HepG2 (cell line): ENCODE data around the gene GRAMD1A. TPM values are rescaled to one million over a fixed set of nuclear protein-coding genes. Genes with fewer than 3 reads are reported as not detected.

ENCODE experiments used
- ATAC-seq: fragments of 200-7000 bp; cut with Tn5 transposase; 3 replicates; pipeline ENCODE4 v1.9.1; 2020; ENCODE audit warnings: mild to moderate bottlenecking, moderate library complexity
- BruUV-seq: library from RNA; stranded (reverse); fragments of 400-500 nt; replicated peaks from 2 replicates; lab custom pipeline; 2021; lab: Mats Ljungman, UMichigan
- CTCF ChIA-PET: fragments of 300-600 bp; formaldehyde crosslinking; extraction: SDS; loops from one replicate; lab custom pipeline; 2021; ENCODE audit warnings: low total read pairs, inconsistent platforms, low intra/inter-chr PET ratio; lab: Yijun Ruan, JAX
- POLR2A ChIA-PET: fragments of 350-600 bp; sonication (Branson Sonifier 250); formaldehyde crosslinking; loops from one replicate; lab custom pipeline; 2020; ENCODE audit warnings: antibody characterized with exemption, inconsistent platforms; lab: Yijun Ruan, JAX
- DNase-seq: peaks from one replicate; pipeline ENCODE4 v3.0.0-alpha.2; 2015; ENCODE audit warnings: low spot score
- FAIRE-seq: peaks from 3 replicates; lab custom pipeline; 2011; peaks lifted over from hg19 to GRCh38; lab: Jason Lieb, UNC
- H2AFZ ChIP-seq: one replicate; pipeline ENCODE4 v1.6.1; 2011; ENCODE audit warnings: low read length, inconsistent platforms
- H3K27ac ChIP-seq: fragments of 300-600 bp; 3 replicates; pipeline ENCODE4 v1.8.0; 2011; ENCODE audit warnings: mixed run types, mild to moderate bottlenecking, mixed read lengths, low read length, inconsistent platforms; ENCODE audit not compliant: insufficient read depth; ENCODE audit errors: extremely low read length
- H3K27me3 ChIP-seq, 2 experiments: fragments of 200-600 bp in 1 of 2; 2 replicates in 1 of 2; 3 replicates in 1 of 2; pipeline versions ENCODE4 v1.6.0 to v1.8.0; 2011; ENCODE audit warnings: low read length in 2 of 2, mild to moderate bottlenecking in 2 of 2, moderate library complexity in 2 of 2, inconsistent platforms in 1 of 2; ENCODE audit not compliant: insufficient read depth in 2 of 2, control insufficient read depth in 1 of 2
- H3K36me3 ChIP-seq, 2 experiments: fragments of 200-600 bp in 1 of 2; replicated peaks in 1 of 2; 2 replicates in 1 of 2; 3 replicates in 1 of 2; pipeline versions ENCODE4 v1.5.1 to v1.8.0; 2011; ENCODE audit warnings: low read length in 2 of 2, inconsistent platforms in 1 of 2; ENCODE audit not compliant: insufficient read depth in 2 of 2, control insufficient read depth in 1 of 2
- H3K4me1 ChIP-seq: 2 replicates; pipeline ENCODE4 v1.5.1; 2012; ENCODE audit warnings: low read length, inconsistent platforms; ENCODE audit not compliant: insufficient read depth
- H3K4me2 ChIP-seq: 2 replicates; pipeline ENCODE4 v1.6.0; 2011; ENCODE audit warnings: low read depth, low read length, inconsistent platforms
- H3K4me3 ChIP-seq, 3 experiments: fragments of 200-600 bp in 1 of 3; sonication (generic), shearing (Covaris generic) in 1 of 3; replicated peaks in 1 of 3; 2 replicates each; pipeline ENCODE4 v1.5.1; 2011 to 2016; ENCODE audit warnings: low read length in 3 of 3, inconsistent platforms in 2 of 3, low read depth in 2 of 3, mild to moderate bottlenecking in 2 of 3, control low read depth in 1 of 3, mixed read lengths in 1 of 3; ENCODE audit not compliant: insufficient read depth in 1 of 3
- H3K79me2 ChIP-seq: one replicate; pipeline ENCODE4 v1.6.1; 2011; ENCODE audit warnings: low read length, inconsistent platforms; ENCODE audit not compliant: insufficient read depth
- H3K9ac ChIP-seq: 2 replicates; pipeline ENCODE4 v1.6.0; 2011; ENCODE audit warnings: mild to moderate bottlenecking, low read depth, low read length, inconsistent platforms; ENCODE audit not compliant: insufficient read depth
- H3K9me3 ChIP-seq: 2 replicates; pipeline ENCODE4 v1.5.1; 2012; ENCODE audit warnings: mild to moderate bottlenecking, low read length
- H4K20me1 ChIP-seq: 2 replicates; pipeline ENCODE4 v1.6.0; 2011; ENCODE audit warnings: inconsistent platforms, mild to moderate bottlenecking, low read length, moderate library complexity; ENCODE audit not compliant: insufficient read depth
- AGO2 ChIP-seq: fragments of 200-400 bp; formaldehyde crosslinking; optimal IDR thresholded peaks from 2 replicates; pipeline ENCODE3; 2017; ENCODE audit warnings: mild to moderate bottlenecking, low read depth, low read length, moderate library complexity
- DNMT3B ChIP-seq: conservative IDR thresholded peaks from 2 replicates; pipeline ENCODE4 v1.6.1; 2016; ENCODE audit warnings: missing biosample characterization, control low read depth
- DZIP1 ChIP-seq: sonication (generic); formaldehyde crosslinking; IDR thresholded peaks from 2 replicates; pipeline ENCODE4 v1.5.0; 2020; ENCODE audit warnings: mild to moderate bottlenecking, missing genetic modification reagents
- ELF1 ChIP-seq: sonication (generic); formaldehyde crosslinking; IDR thresholded peaks from 2 replicates; pipeline ENCODE4 v1.4.0; 2020; ENCODE audit warnings: missing genetic modification reagents
- ELF4 ChIP-seq: sonication (generic); formaldehyde crosslinking; IDR thresholded peaks from 2 replicates; pipeline ENCODE4 v1.5.0; 2020; ENCODE audit warnings: missing genetic modification reagents, mild to moderate bottlenecking, moderate library complexity, borderline replicate concordance
- NFE2 ChIP-seq: sonication (generic); formaldehyde crosslinking; IDR thresholded peaks from 2 replicates; pipeline ENCODE4 v1.4.0; 2020; ENCODE audit warnings: missing genetic modification reagents
- POLR2AphosphoS5 ChIP-seq: IDR thresholded peaks from 2 replicates; pipeline ENCODE4 v1.6.1; 2012; ENCODE audit warnings: low read depth, low read length
- PTBP1 ChIP-seq: fragments of 200-400 bp; formaldehyde crosslinking; IDR thresholded peaks from 2 replicates; pipeline ENCODE4 v1.6.1; 2018; ENCODE audit warnings: low read length, low read depth; ENCODE audit not compliant: poor library complexity, severe bottlenecking
- RBFOX2 ChIP-seq: fragments of 200-400 bp; formaldehyde crosslinking; IDR thresholded peaks from 2 replicates; pipeline ENCODE4 v1.6.1; 2017; ENCODE audit warnings: low read depth, mild to moderate bottlenecking, low read length
- SPEN ChIP-seq: sonication (generic); formaldehyde crosslinking; IDR thresholded peaks from 2 replicates; pipeline ENCODE4 v1.5.1; 2020; ENCODE audit warnings: low read depth, mild to moderate bottlenecking, missing genetic modification reagents
- STAT5B ChIP-seq: sonication (generic); formaldehyde crosslinking; IDR thresholded peaks from 2 replicates; pipeline ENCODE4 v1.4.0; 2020; ENCODE audit warnings: missing genetic modification reagents
- TRIM24 ChIP-seq: sonication (generic); formaldehyde crosslinking; IDR thresholded peaks from 2 replicates; pipeline ENCODE4 v1.8.0; 2022; ENCODE audit warnings: mild to moderate bottlenecking, missing genetic modification reagents
- YEATS2 ChIP-seq: sonication (generic); formaldehyde crosslinking; IDR thresholded peaks from 2 replicates; pipeline ENCODE4 v1.4.0; 2020; ENCODE audit warnings: missing genetic modification reagents, borderline replicate concordance
- ZNF143 ChIP-seq: sonication (generic); formaldehyde crosslinking; IDR thresholded peaks from 2 replicates; pipeline ENCODE4 v1.4.0; 2020; ENCODE audit warnings: missing genetic modification reagents
- ZNF180 ChIP-seq: sonication (generic); formaldehyde crosslinking; IDR thresholded peaks from 2 replicates; pipeline ENCODE4 v1.4.0; 2020; ENCODE audit warnings: low read depth, missing genetic modification reagents, borderline replicate concordance
- ZNF235 ChIP-seq: sonication (generic); formaldehyde crosslinking; IDR thresholded peaks from 2 replicates; pipeline ENCODE4 v1.8.1; 2023; ENCODE audit warnings: mild to moderate bottlenecking, missing genetic modification reagents, borderline replicate concordance
- ZNF24 ChIP-seq: fragments of 450-650 bp; IDR thresholded peaks from 2 replicates; pipeline ENCODE4 v1.6.1; 2017; ENCODE audit warnings: antibody characterized with exemption, mild to moderate bottlenecking
- ZNF292 ChIP-seq: sonication (generic); formaldehyde crosslinking; IDR thresholded peaks from 2 replicates; pipeline ENCODE4 v1.8.1; 2022; ENCODE audit warnings: mild to moderate bottlenecking, low read depth, missing genetic modification reagents, borderline replicate concordance
- ZNF556 ChIP-seq: sonication (generic); formaldehyde crosslinking; IDR thresholded peaks from 2 replicates; pipeline ENCODE4 v1.4.0; 2020; ENCODE audit warnings: mild to moderate bottlenecking, missing genetic modification reagents, borderline replicate concordance
- ZNF572 ChIP-seq: sonication (generic); formaldehyde crosslinking; IDR thresholded peaks from 2 replicates; pipeline ENCODE4 v1.5.1; 2020; ENCODE audit warnings: mild to moderate bottlenecking, missing genetic modification reagents
- ZNF7 ChIP-seq: IDR thresholded peaks from 2 replicates; pipeline ENCODE4 v1.6.1; 2016; ENCODE audit warnings: missing biosample characterization, missing genetic modification reagents
- ZNF766 ChIP-seq: sonication (generic); formaldehyde crosslinking; IDR thresholded peaks from 2 replicates; pipeline ENCODE4 v1.5.0; 2020; ENCODE audit warnings: missing genetic modification reagents, borderline replicate concordance
- ZSCAN21 ChIP-seq: sonication (generic); formaldehyde crosslinking; IDR thresholded peaks from 2 replicates; pipeline ENCODE4 v1.8.0; 2022; ENCODE audit warnings: mild to moderate bottlenecking, missing genetic modification reagents, moderate library complexity, borderline replicate concordance
- WGBS: methylation state at CpG from one replicate; pipeline ENCODE4 v1.1.6; 2017; ENCODE audit warnings: low lambda C conversion rate; 5-methylcytosine and 5-hydroxymethylcytosine counted together
- in situ Hi-C: cut with HindIII; loops from 2 replicates; pipeline ENCODE4 v1.10.0; 2017; ENCODE audit warnings: low pct_unique_long_range_greater_than_20kb; ENCODE audit not compliant: extremely low pct_ligation_motif_present
- intact Hi-C: fragments of 100-400 bp; cut with micrococcal nuclease; formaldehyde crosslinking; loops from one replicate; pipeline ENCODE4 v1.10.0; 2022; ENCODE audit not compliant: unreplicated experiment
- polyA plus RNA-seq, 8 experiments: library from polyadenylated mRNA; depleted of rRNA in 3 of 8; stranded (reverse) in 7 of 8; unstranded in 1 of 8; fragments of >200 nt; fragmentation: Illumina TruSeq in 4 of 8; extraction: Trizol in 4 of 8; gene quantifications; 2 replicates each; pipeline versions ENCODE4 v1.2.1 to v1.2.3, GENCODE V29; 2011 to 2016; ENCODE audit warnings: low read depth in 4 of 8, missing spikeins in 1 of 8, mixed read lengths in 1 of 8; ENCODE audit not compliant: insufficient read depth in 1 of 8
- total RNA-seq, 5 experiments: library from RNA; depleted of rRNA; stranded (reverse); fragments of >200 nt; fragmentation: Illumina TruSeq; extraction: Trizol; gene quantifications; 2 replicates each; pipeline ENCODE4 v1.2.3, GENCODE V29; 2016; ENCODE audit warnings: low read depth in 1 of 5

GRAMD1A gene
- total and polyA plus RNA-seq, 2 of the 13 experiments (the other 11 are each of a cell fraction or from before 2014, with no cell fraction given) = 14.7 to 181 TPM

DNA sequence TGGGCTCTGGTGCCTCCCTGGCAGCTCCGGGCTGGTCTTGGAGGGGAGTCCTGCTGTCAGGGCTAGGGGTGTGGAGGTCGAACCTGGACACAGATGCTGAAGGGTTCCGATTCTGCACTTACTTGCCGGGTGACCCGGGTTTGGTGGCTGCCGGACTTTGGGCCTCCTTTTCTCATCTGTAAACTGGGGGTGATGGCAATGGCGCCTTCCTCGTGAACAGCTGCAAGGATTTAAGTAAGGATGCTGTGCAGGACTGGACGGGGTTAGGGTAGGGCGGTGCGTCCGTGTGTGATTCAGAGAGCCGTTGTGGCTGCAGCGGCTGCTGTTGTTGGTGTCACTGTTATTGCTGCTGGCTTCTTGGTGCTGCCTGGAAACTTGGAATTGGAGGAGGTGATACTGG lies 43.8 kb downstream of the GRAMD1A start:
- BruUV-seq = no TSS peak
- Histone ChIP-seq H3K36me3 (peaks cover 12 to 18% of the 10 kb centered on the region in 2 experiments), H3K9ac (peak overlapping the region; percentile 85), H3K27me3 (no peaks in the 10 kb centered on the region), H3K4me3 (peak overlapping the region; percentile 54 to 84 (median 73); a peak in 5 of 6 replicates), H3K4me1 (peaks cover 69% of the 10 kb centered on the region), H3K79me2 (peaks cover 57% of the 10 kb centered on the region), H3K9me3 (no peaks in the 10 kb centered on the region), H2AFZ (no peak overlapping the region), H3K4me2 (peak overlapping the region; percentile 92), H3K27ac (peak overlapping the region; percentile 99), H4K20me1 (peaks cover 58% of the 10 kb centered on the region)
- ATAC-seq (no peak), FAIRE-seq (no peak), DNase-seq (no peak)
- in situ Hi-C loops (no loop called here), intact Hi-C loops (loop anchor here (2.0 to 5.0 kb wide), 2 partner anchors 47 to 57 kb away; no protein-coding TSS in a partner anchor)
- POLR2A ChIA-PET = interaction anchor here (1.0 to 3.8 kb wide), 6 partner anchors 9 to 49 kb away, joined by 3 to 15 read pairs (median 4); no protein-coding TSS in a partner anchor
- CTCF ChIA-PET = interaction anchor here (1.2 to 3.0 kb wide), 2 partner anchors 31 to 71 kb away, joined by 4 to 15 read pairs; no protein-coding TSS in a partner anchor
- WGBS = 88% methylated on average over 14 of the region's 14 CpGs
- TF ChIP-seq POLR2AphosphoS5 (peak; percentile 40; the same call in 1 of the 2 replicates), ZNF556 (CRISPR knock-in tag) (no peak), ZNF7 (CRISPR knock-in tag) (no peak), ZNF24 (no peak), ELF1 (CRISPR knock-in tag) (no peak), SPEN (CRISPR knock-in tag) (peak; percentile 16; the same call in 1 of the 2 replicates), RBFOX2 (peak; percentile 59), ZNF572 (CRISPR knock-in tag) (0 out of 2 replicates have a peak, but pooled peaks have one; percentile 5), DNMT3B (no peak), DZIP1 (CRISPR knock-in tag) (no peak), ZSCAN21 (peak; percentile 19; the same call in 1 of the 2 replicates), ZNF143 (no peak), YEATS2 (CRISPR knock-in tag) (no peak), AGO2 (peak; percentile 67), ZNF766 (CRISPR knock-in tag) (no peak), TRIM24 (CRISPR knock-in tag) (no peak), ZNF292 (CRISPR knock-in tag) (no peak), NFE2 (CRISPR knock-in tag) (no peak), ELF4 (CRISPR knock-in tag) (no peak), STAT5B (CRISPR knock-in tag) (no peak), ZNF235 (0 out of 2 replicates have a peak, but pooled peaks have one; percentile 38), PTBP1 (peak; percentile 29), ZNF180 (CRISPR knock-in tag) (no peak)
